Lung microvascular endothelial cell (primary cell): Measurements from ENCODE around the gene ZNF653. TPM values are rescaled to one million over a fixed set of nuclear protein-coding genes. Genes with fewer than 3 reads are reported as not detected.

ENCODE experiments used
- DNase-seq, 2 donors: peaks; one replicate each; pipeline versions ENCODE4 v3.0.0 to v3.0.0-alpha.2; 2010; ENCODE audit warnings: low read depth in 2 of 2
- total RNA-seq: library from RNA; depleted of rRNA; stranded (reverse); fragments of >200 nt; gene quantifications from 2 replicates; pipeline ENCODE4 v1.2.1, GENCODE V29; 2014

ZNF653 gene
- 5.2 and 7.5 TPM in 2 replicates for total RNA-seq

GRCh38 chr19:11505504-11506100 is at the start of gene ZNF653:
Gene ZNF653 (minus strand): TSS chr19:11505839. CDS start chr19:11505786, 53 bp downstream.
- DNase-seq, result peak; percentile 95 to 97

- no peak for DNase-seq
Observed at GRCh38 chr19:11555246-11555645, 49.6 kb upstream of the ZNF653 start.

DNA sequence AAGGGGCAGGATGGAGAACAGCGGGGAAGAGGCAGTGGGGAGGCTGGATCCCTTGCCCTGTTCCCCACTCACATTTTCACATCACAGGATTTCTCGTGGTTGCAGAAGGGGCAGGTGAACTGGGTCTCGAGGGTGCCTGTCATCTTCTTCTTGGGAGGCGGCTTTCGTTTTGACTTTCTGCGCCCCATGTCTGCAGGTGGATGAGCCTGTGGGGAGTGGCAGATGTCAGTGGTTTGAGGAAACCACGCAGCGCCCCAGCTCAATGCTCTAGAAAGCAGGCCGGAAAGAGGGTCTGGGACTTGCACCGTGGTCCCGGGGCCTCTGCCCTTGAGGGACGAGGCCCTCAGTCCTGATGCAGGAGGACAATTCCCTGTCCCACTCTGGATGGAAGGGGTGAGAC is 48.5 kb upstream of the ZNF653 start:
- no peak for DNase-seq

- DNase-seq, result no peak
Observed at GRCh38 chr19:11552666-11553372, 47.2 kb upstream of the ZNF653 start.

GRCh38 chr19:11551603-11552235 is 46.1 kb upstream of the ZNF653 start:
- peak; percentile 13 to 17 for DNase-seq

DNA sequence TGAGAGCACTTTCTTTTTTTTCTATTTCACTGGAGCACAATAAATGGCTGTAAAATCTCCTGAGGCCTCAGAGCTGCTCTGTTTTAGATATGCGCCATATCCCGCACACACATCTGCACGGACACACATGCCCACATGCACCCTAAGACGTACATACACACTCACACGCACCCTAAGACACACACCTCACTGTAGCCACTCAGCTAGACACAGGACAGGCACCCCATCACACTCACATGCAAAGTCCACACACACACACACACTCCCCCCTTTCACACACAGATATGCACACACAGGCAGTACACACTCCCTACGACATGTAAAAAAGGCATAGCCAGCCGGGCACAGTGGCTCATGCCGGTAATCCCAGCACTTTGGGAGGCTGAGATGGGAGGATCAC is 44.6 kb upstream of the ZNF653 start:
- no peak for DNase-seq

GRCh38 chr19:11549386-11549953 is 43.8 kb upstream of the ZNF653 start:
- DNase-seq, result no peak

GRCh38 chr19:11547929-11548700 is 42.5 kb upstream of the ZNF653 start:
- no peak for DNase-seq

DNA sequence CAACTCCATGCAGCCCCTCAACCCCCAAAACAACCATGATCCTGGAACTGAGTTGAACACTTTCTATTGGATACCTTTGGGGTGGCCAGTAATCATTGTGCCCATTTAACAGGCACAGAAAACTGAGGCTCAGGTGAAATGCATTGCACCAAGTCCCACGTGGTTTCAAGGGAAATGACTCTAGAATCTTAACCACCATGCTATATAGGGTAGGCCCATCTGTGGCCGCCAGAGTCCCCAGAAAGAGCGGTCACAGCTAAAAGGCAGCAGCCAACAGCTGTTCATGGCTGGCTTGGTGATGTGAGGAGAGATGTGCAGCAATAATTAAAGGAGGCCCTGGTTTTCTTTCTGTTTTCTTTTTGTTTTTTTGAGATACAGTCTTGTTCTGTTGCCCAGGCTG is 35.6 kb upstream of the ZNF653 start:
- DNase-seq, result no peak

- DNase-seq, result no peak
Observed at GRCh38 chr19:11540645-11541044, 35.0 kb upstream of the ZNF653 start.

- no peak for DNase-seq
Observed at GRCh38 chr19:11539495-11540365, 34.1 kb upstream of the ZNF653 start.

- DNase-seq, result no peak
Observed at GRCh38 chr19:11538232-11539036, 32.8 kb upstream of the ZNF653 start, which contains the start of gene CNN1. Gene CNN1 (plus strand): TSS chr19:11538851. CDS start chr19:11538928, 77 bp downstream.

DNA sequence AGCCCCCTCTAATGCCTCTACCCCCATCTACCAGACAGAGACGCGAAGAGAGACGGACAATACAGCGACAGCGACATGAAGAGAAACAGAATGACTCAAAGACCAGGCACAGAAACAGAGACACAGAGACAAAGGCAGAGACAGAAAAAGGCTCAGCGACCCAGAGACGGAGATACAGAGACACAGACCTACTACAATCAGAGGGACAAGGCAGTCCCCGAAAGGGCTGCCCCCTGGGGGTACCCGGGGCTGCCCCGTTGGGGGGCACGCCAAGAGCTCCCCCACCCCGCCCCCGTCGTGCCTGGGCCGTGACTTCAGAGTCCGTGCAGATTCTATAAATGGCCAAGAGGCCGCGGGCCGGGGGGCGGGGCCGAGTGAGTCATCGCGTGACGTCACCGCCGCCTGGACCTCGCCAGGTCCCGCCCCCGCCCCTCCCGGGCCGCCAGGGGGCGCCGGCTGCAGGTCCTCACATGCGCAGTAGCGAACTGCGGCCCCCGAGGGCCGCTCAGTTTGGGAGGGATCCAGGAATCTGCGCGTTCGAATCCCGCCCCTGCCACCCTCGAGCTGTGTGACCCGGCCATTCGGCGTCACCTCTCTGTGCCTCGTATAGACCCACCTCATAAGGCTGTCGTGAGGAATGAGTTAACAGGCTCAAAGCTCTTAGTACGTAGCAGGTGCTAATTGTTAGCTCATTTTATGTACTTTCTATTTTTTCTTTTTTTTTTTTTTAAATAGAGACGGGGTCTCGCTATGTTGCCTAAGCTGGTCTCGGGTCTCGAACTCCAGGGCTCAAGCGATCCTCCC is 30.4 kb upstream of the ZNF653 start:
- peak; percentile 91 to 93 for DNase-seq

GRCh38 chr19:11534948-11535347 is 29.3 kb upstream of the ZNF653 start:
- no peak for DNase-seq

DNA sequence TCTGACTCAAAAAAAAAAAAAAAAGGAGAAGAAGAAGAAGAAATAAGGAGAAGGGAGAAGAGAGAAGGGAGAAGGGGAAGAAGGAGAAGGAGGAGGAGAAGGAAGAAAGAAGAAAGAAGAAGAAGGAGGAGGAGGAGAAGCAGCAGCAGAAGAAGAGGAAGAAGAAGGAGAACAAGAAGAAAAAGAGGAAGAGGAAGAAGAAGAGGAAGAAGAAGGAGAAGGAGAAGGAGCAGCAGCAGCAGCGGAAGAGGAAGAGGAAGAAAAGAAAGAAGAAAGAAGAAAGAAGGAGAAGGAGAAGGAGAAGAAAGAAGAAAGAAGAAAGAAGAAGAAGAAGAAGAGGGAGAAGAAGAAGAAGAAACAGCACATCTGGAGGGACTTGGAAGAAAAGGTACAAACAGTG is 28.9 kb upstream of the ZNF653 start:
- DNase-seq, result no peak

DNA sequence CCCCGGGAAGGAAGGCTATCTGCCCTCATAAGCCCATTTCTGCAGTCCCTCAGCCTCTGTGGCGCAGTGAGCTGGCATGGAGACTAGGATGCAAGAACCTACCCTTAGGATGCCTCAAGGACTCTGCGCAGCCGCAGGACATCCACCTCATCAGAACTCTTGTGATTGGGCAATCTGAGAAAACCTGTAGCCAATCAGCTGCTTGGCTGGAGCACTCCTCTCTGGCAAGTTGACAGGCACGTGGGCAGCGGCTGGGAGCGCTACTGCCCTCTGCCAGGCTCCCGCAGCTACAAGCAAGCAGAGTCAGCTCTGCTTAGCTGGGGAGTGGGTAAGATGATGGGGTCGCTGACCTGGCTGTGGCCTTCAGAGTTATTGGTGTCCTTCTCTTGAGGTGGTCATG is 24.8 kb upstream of the ZNF653 start:
- peak; percentile 87 to 91 for DNase-seq

GRCh38 chr19:11528551-11529341 is 23.1 kb upstream of the ZNF653 start, which contains the start of gene ECSIT:
Gene ECSIT (minus strand): TSS chr19:11529134. CDS start chr19:11519170, 9,964 bp downstream.
- peak; percentile 96 to 98 for DNase-seq

DNA sequence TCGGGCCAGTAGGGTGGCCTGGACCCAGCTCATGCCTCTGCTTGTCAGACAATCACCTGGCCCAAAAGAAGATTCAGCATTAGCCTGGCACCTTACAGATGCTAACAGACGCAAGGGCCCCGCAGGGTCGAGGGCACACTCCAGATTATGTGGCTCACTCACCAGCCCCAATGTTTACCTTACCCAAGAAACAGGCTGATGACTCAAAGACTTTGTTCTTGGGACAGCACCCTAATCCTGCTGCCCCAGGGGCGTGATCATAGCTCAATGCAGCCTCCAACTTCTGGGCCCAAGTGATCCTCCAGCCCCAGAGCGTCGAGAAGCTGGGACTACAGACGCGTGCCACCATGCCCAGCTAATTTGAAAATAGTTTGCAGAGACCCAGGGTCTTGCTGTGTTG is 13.5 kb upstream of the ZNF653 start:
- no peak for DNase-seq
